WTC11 (cell line): ENCODE data around the gene PTPRH. TPM values are rescaled to one million over a fixed set of nuclear protein-coding genes. Genes with fewer than 3 reads are reported as not detected.
A peak's percentile ranks its signal among the peaks of the same experiment; 100 is the strongest.

Source experiments
- CREB1 ChIP-seq: sonication (generic); formaldehyde crosslinking; IDR thresholded peaks from 2 replicates; pipeline ENCODE4 v1.8.0; 2023; ENCODE audit warnings: mild to moderate bottlenecking, missing genetic modification reagents
- CREM ChIP-seq: sonication (generic); formaldehyde crosslinking; IDR thresholded peaks from 2 replicates; pipeline ENCODE4 v1.8.1; 2022; ENCODE audit warnings: mild to moderate bottlenecking, missing genetic modification reagents, moderate library complexity
- ELF4 ChIP-seq: sonication (generic); formaldehyde crosslinking; IDR thresholded peaks from 2 replicates; pipeline ENCODE4 v1.8.1; 2022; ENCODE audit warnings: low read depth, mild to moderate bottlenecking, moderate library complexity, missing genetic modification reagents
- FOXJ3 ChIP-seq: sonication (generic); formaldehyde crosslinking; IDR thresholded peaks from 2 replicates; pipeline ENCODE4 v1.9.0; 2021; ENCODE audit warnings: missing genetic modification reagents, mild to moderate bottlenecking, borderline replicate concordance
- GRHL2 ChIP-seq: fragments of 250-450 bp; sonication (Bioruptor Pico); IDR thresholded peaks from 2 replicates; pipeline ENCODE4 v1.8.0; 2022; ENCODE audit warnings: mild to moderate bottlenecking, moderate library complexity; ENCODE audit not compliant: insufficient replicate concordance, severe bottlenecking
- JAZF1 ChIP-seq: fragments of 250-450 bp; sonication (Bioruptor Pico); IDR thresholded peaks from 2 replicates; pipeline ENCODE4 v1.9.0; 2021; ENCODE audit warnings: moderate library complexity, mild to moderate bottlenecking, inconsistent platforms
- JUN ChIP-seq: sonication (generic); formaldehyde crosslinking; IDR thresholded peaks from 2 replicates; pipeline ENCODE4 v1.8.0; 2023; ENCODE audit warnings: mild to moderate bottlenecking, missing genetic modification reagents
- MXD4 ChIP-seq: fragments of 250-450 bp; sonication (Bioruptor Pico); IDR thresholded peaks from 2 replicates; pipeline ENCODE4 v1.8.0; 2021; ENCODE audit warnings: mild to moderate bottlenecking, moderate library complexity, borderline replicate concordance
- OVOL2 ChIP-seq: fragments of 250-450 bp; sonication (Bioruptor Pico); IDR thresholded peaks from 2 replicates; pipeline ENCODE4 v1.9.0; 2021; ENCODE audit warnings: mild to moderate bottlenecking, borderline replicate concordance
- SMAD4 ChIP-seq: sonication (generic); formaldehyde crosslinking; IDR thresholded peaks from 2 replicates; pipeline ENCODE4 v1.8.0; 2022; ENCODE audit warnings: mild to moderate bottlenecking, missing genetic modification reagents
- ZBTB21 ChIP-seq: sonication (generic); formaldehyde crosslinking; IDR thresholded peaks from 2 replicates; pipeline ENCODE4 v1.8.1; 2023; ENCODE audit warnings: mild to moderate bottlenecking, missing genetic modification reagents, borderline replicate concordance
- ZNF138 ChIP-seq: sonication (generic); formaldehyde crosslinking; conservative IDR thresholded peaks from 2 replicates; pipeline ENCODE4 v1.8.1; 2022; ENCODE audit warnings: mild to moderate bottlenecking, moderate library complexity, missing genetic modification reagents
- ZNF232 ChIP-seq: sonication (generic); formaldehyde crosslinking; IDR thresholded peaks from 2 replicates; pipeline ENCODE4 v1.8.0; 2022; ENCODE audit warnings: mild to moderate bottlenecking, missing genetic modification reagents
- ZNF416 ChIP-seq: fragments of 250-450 bp; sonication (Bioruptor Pico); IDR thresholded peaks from 2 replicates; pipeline ENCODE4 v1.9.0; 2021; ENCODE audit warnings: mild to moderate bottlenecking, inconsistent platforms
- ZNF423 ChIP-seq: fragments of 250-450 bp; sonication (Bioruptor Pico); IDR thresholded peaks from 2 replicates; pipeline ENCODE4 v2.1.2; 2022; ENCODE audit warnings: mild to moderate bottlenecking, moderate library complexity
- ZNF671 ChIP-seq: fragments of 250-450 bp; sonication (Bioruptor Pico); IDR thresholded peaks from 2 replicates; pipeline ENCODE4 v1.8.0; 2021; ENCODE audit warnings: mild to moderate bottlenecking
- total RNA-seq: library from RNA; stranded (reverse); gene quantifications from 3 replicates; pipeline ENCODE4 v1.2.3, GENCODE V29; 2021
- TF ChIP-seq, protein P1 (sequence below): sonication (generic); formaldehyde crosslinking; IDR thresholded peaks from 2 replicates; pipeline ENCODE4 v1.8.1; 2023; ENCODE audit warnings: mild to moderate bottlenecking, missing genetic modification reagents, moderate library complexity
- TF ChIP-seq, protein P2 (sequence below): sonication (generic); formaldehyde crosslinking; IDR thresholded peaks from 2 replicates; pipeline ENCODE4 v1.8.1; 2023; ENCODE audit warnings: mild to moderate bottlenecking, missing genetic modification reagents, borderline replicate concordance
- TF ChIP-seq, protein P3 (sequence below): fragments of 250-450 bp; sonication (Bioruptor Pico); IDR thresholded peaks from 2 replicates; pipeline ENCODE4 v2.1.2; 2022; ENCODE audit warnings: mild to moderate bottlenecking, moderate library complexity
- TF ChIP-seq, protein P4 (sequence below): fragments of 250-450 bp; sonication (Bioruptor Pico); IDR thresholded peaks from 2 replicates; pipeline ENCODE4 v1.9.0; 2021; ENCODE audit warnings: moderate library complexity, mild to moderate bottlenecking, inconsistent platforms, borderline replicate concordance
- TF ChIP-seq, protein P5 (sequence below): sonication (generic); formaldehyde crosslinking; IDR thresholded peaks from 2 replicates; pipeline ENCODE4 v1.8.1; 2023; ENCODE audit warnings: mild to moderate bottlenecking, missing genetic modification reagents
- TF ChIP-seq, protein P6 (sequence below): fragments of 250-450 bp; sonication (Bioruptor Pico); conservative IDR thresholded peaks from 2 replicates; pipeline ENCODE4 v1.9.0; 2021; ENCODE audit warnings: mild to moderate bottlenecking
- TF ChIP-seq, protein P7 (sequence below): sonication (generic); formaldehyde crosslinking; IDR thresholded peaks from 2 replicates; pipeline ENCODE4 v1.8.1; 2022; ENCODE audit warnings: missing genetic modification reagents, borderline replicate concordance
- TF ChIP-seq, protein P8 (sequence below): sonication (generic); formaldehyde crosslinking; IDR thresholded peaks from 2 replicates; pipeline ENCODE4 v1.8.0; 2022; ENCODE audit warnings: mild to moderate bottlenecking, missing genetic modification reagents

The PTPRH gene
- total RNA-seq, 1 experiment from 2014 or later: 0.63 TPM

DNA sequence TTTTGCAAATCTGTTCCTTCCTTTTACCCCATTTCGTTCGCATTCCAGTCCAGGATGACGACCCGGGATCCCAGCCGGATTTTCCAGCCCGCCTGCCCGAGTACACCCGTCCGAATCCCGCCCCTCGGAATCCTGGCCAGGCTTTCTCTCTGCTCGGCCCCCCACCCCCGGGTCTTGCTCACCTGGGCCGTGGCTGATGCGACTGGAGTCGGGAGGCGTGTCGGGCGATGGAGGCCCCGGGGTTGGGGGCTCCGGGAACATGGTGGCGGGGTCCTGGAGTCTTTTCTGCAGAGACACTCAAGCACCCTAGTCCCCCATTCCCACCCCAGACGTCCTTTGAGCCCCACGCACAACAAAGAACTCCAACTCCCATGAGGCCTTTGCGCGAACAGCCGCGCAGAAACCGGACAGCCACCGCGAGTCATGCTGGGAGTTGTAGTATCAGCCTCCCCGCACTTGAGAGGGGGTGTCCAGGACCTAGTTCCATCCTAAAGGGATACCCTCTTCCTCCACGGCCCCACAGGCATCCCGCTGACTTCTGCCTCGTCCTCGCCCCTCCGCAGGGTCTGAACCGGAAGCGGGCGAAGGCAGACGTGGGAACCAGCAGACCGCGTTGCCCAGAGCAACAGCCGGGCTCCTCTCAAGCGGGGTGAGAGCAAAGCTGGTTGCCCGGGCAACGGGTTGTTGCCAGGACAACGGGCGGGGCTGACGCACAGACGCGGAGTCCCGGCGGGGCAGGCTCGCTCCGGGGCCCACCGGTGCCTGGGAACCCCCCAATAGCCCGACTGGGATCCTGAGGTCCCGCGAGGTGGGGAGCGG, 30.3 kb downstream of the PTPRH start (continued):
- TF ChIP-seq CREM (CRISPR knock-in tag) (0 out of 2 replicates have a peak, but pooled peaks have one; percentile 37), ZNF138 (CRISPR knock-in tag) (no peak), MXD4 (CRISPR knock-in tag) (no peak), ZNF232 (CRISPR knock-in tag) (no peak), ZNF423 (CRISPR knock-in tag) (no peak), OVOL2 (CRISPR knock-in tag) (no peak), JUN (no peak), FOXJ3 (CRISPR knock-in tag) (no peak), JAZF1 (CRISPR knock-in tag) (no peak), ZNF671 (CRISPR knock-in tag) (no peak), GRHL2 (CRISPR knock-in tag) (no peak), ZNF416 (CRISPR knock-in tag) (no peak), CREB1 (no peak), ELF4 (CRISPR knock-in tag) (no peak), ZBTB21 (CRISPR knock-in tag) (no peak), SMAD4 (CRISPR knock-in tag) (no peak)
- TF ChIP-seq, protein P1, sequence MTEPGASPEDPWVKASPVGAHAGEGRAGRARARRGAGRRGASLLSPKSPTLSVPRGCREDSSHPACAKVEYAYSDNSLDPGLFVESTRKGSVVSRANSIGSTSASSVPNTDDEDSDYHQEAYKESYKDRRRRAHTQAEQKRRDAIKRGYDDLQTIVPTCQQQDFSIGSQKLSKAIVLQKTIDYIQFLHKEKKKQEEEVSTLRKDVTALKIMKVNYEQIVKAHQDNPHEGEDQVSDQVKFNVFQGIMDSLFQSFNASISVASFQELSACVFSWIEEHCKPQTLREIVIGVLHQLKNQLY: no peak
- TF ChIP-seq, protein P2, sequence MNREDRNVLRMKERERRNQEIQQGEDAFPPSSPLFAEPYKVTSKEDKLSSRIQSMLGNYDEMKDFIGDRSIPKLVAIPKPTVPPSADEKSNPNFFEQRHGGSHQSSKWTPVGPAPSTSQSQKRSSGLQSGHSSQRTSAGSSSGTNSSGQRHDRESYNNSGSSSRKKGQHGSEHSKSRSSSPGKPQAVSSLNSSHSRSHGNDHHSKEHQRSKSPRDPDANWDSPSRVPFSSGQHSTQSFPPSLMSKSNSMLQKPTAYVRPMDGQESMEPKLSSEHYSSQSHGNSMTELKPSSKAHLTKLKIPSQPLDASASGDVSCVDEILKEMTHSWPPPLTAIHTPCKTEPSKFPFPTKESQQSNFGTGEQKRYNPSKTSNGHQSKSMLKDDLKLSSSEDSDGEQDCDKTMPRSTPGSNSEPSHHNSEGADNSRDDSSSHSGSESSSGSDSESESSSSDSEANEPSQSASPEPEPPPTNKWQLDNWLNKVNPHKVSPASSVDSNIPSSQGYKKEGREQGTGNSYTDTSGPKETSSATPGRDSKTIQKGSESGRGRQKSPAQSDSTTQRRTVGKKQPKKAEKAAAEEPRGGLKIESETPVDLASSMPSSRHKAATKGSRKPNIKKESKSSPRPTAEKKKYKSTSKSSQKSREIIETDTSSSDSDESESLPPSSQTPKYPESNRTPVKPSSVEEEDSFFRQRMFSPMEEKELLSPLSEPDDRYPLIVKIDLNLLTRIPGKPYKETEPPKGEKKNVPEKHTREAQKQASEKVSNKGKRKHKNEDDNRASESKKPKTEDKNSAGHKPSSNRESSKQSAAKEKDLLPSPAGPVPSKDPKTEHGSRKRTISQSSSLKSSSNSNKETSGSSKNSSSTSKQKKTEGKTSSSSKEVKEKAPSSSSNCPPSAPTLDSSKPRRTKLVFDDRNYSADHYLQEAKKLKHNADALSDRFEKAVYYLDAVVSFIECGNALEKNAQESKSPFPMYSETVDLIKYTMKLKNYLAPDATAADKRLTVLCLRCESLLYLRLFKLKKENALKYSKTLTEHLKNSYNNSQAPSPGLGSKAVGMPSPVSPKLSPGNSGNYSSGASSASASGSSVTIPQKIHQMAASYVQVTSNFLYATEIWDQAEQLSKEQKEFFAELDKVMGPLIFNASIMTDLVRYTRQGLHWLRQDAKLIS (CRISPR knock-in tag): no peak
- TF ChIP-seq, protein P3, sequence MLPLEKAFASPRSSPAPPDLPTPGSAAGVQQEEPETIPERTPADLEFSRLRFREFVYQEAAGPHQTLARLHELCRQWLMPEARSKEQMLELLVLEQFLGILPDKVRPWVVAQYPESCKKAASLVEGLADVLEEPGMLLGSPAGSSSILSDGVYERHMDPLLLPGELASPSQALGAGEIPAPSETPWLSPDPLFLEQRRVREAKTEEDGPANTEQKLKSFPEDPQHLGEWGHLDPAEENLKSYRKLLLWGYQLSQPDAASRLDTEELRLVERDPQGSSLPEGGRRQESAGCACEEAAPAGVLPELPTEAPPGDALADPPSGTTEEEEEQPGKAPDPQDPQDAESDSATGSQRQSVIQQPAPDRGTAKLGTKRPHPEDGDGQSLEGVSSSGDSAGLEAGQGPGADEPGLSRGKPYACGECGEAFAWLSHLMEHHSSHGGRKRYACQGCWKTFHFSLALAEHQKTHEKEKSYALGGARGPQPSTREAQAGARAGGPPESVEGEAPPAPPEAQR (CRISPR knock-in tag): 0 out of 2 replicates have a peak, but pooled peaks have one; percentile 18
- TF ChIP-seq, protein P4, sequence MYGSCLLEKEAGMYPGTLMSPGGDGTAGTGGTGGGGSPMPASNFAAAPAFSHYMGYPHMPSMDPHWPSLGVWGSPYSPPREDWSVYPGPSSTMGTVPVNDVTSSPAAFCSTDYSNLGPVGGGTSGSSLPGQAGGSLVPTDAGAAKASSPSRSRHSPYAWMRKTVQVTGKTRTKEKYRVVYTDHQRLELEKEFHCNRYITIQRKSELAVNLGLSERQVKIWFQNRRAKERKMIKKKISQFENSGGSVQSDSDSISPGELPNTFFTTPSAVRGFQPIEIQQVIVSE (CRISPR knock-in tag): no peak
- TF ChIP-seq, protein P5, sequence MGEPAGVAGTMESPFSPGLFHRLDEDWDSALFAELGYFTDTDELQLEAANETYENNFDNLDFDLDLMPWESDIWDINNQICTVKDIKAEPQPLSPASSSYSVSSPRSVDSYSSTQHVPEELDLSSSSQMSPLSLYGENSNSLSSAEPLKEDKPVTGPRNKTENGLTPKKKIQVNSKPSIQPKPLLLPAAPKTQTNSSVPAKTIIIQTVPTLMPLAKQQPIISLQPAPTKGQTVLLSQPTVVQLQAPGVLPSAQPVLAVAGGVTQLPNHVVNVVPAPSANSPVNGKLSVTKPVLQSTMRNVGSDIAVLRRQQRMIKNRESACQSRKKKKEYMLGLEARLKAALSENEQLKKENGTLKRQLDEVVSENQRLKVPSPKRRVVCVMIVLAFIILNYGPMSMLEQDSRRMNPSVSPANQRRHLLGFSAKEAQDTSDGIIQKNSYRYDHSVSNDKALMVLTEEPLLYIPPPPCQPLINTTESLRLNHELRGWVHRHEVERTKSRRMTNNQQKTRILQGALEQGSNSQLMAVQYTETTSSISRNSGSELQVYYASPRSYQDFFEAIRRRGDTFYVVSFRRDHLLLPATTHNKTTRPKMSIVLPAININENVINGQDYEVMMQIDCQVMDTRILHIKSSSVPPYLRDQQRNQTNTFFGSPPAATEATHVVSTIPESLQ (CRISPR knock-in tag): no peak
- TF ChIP-seq, protein P6, sequence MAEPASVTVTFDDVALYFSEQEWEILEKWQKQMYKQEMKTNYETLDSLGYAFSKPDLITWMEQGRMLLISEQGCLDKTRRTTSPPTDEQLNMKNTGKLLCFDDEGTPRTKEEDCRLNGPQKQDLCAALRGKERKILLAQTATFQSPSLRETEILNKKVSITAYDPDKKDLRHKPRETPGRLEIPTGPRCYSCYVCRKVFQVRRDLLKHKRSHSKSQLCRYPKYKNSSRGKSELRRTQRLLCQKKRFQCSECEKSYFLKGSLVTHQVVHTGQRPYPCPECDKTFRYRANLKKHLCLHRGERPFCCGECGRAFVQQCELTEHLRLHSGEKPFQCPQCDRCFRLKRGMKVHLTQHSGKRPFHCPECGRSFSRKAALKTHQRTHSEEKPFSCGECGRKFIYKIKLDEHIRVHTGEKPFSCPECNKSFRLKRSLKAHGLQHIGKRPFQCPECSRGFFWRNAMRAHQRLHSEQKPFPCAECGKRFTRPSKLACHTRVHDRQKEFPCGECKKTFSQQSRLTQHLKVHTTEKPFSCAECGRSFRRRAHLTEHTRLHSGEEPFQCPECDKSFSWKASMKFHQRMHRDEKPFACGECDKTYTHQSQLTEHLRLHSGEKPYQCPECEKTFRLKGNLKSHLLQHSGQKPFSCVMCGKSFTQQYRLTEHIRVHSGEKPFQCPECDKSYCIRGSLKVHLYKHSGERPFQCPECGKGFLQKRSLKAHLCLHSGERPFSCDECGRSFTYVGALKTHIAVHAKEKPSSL (CRISPR knock-in tag): no peak
- TF ChIP-seq, protein P7, sequence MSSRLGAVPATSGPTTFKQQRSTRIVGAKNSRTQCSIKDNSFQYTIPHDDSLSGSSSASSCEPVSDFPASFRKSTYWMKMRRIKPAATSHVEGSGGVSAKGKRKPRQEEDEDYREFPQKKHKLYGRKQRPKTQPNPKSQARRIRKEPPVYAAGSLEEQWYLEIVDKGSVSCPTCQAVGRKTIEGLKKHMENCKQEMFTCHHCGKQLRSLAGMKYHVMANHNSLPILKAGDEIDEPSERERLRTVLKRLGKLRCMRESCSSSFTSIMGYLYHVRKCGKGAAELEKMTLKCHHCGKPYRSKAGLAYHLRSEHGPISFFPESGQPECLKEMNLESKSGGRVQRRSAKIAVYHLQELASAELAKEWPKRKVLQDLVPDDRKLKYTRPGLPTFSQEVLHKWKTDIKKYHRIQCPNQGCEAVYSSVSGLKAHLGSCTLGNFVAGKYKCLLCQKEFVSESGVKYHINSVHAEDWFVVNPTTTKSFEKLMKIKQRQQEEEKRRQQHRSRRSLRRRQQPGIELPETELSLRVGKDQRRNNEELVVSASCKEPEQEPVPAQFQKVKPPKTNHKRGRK (CRISPR knock-in tag): no peak
- TF ChIP-seq, protein P8, sequence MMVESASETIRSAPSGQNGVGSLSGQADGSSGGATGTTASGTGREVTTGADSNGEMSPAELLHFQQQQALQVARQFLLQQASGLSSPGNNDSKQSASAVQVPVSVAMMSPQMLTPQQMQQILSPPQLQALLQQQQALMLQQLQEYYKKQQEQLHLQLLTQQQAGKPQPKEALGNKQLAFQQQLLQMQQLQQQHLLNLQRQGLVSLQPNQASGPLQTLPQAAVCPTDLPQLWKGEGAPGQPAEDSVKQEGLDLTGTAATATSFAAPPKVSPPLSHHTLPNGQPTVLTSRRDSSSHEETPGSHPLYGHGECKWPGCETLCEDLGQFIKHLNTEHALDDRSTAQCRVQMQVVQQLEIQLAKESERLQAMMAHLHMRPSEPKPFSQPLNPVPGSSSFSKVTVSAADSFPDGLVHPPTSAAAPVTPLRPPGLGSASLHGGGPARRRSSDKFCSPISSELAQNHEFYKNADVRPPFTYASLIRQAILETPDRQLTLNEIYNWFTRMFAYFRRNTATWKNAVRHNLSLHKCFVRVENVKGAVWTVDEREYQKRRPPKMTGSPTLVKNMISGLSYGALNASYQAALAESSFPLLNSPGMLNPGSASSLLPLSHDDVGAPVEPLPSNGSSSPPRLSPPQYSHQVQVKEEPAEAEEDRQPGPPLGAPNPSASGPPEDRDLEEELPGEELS (CRISPR knock-in tag): no peak
